Measurements from ENCODE around the gene SULT4A1.

SULT4A1 gene

GRCh38 chr22:43883012-43883661, 20.8 kb upstream of the SULT4A1 start:
- H4K20me1 ChIP-seq (ENCODE audit: insufficient read depth, low read length) = no peaks in the 10 kb centered on the region
- no peaks in the 10 kb centered on the region for H3K27me3 ChIP-seq (ENCODE audit: insufficient read depth, low read length)
- H2AFZ ChIP-seq (ENCODE audit: low read length) = no peak overlapping the region
- no peaks in the 10 kb centered on the region for H3K9me3 ChIP-seq (ENCODE audit: low read length)
- no peaks in the 10 kb centered on the region for H3K9me2 ChIP-seq (ENCODE audit: low read depth, low read length)
- no peak for TF ChIP-seq EZH2 (IDR thresholded peaks at IDR 0.05; ENCODE audit: borderline replicate concordance, low read length)
- peak; percentile 77 for TF ChIP-seq CTCF (IDR thresholded peaks at IDR 0.05; ENCODE audit: low read length)
- H3K4me2 ChIP-seq (ENCODE audit: low read length) = no peak overlapping the region
- H3K36me3 ChIP-seq (ENCODE audit: insufficient read depth, low read length) = no peaks in the 10 kb centered on the region
- no peak overlapping the region for H3K4me3 ChIP-seq (ENCODE audit: low read depth, low read length, poor library complexity, severe bottlenecking)
- no peaks in the 10 kb centered on the region for H3K79me2 ChIP-seq (ENCODE audit: insufficient read depth, low read length)
- no peak overlapping the region for H3K27ac ChIP-seq (ENCODE audit: low read depth, low read length, poor library complexity, severe bottlenecking)
- H3K9ac ChIP-seq (ENCODE audit: low read length) = no peak overlapping the region
- H3K4me1 ChIP-seq (ENCODE audit: insufficient read depth, low read length, severe bottlenecking) = no peaks in the 10 kb centered on the region
- no peaks in the 10 kb centered on the region for H3F3A ChIP-seq (ENCODE audit: insufficient read depth, low read length)

GRCh38 chr22:43882122-43882767, 19.9 kb upstream of the SULT4A1 start:
- no peaks in the 10 kb centered on the region for H3F3A ChIP-seq (ENCODE audit: insufficient read depth, low read length)
- H3K4me2 ChIP-seq (ENCODE audit: low read length) = no peak overlapping the region
- no peak for TF ChIP-seq CTCF (IDR thresholded peaks at IDR 0.05; ENCODE audit: low read length)

GRCh38 chr22:43881091-43882061, 19.1 kb upstream of the SULT4A1 start:
- no peak overlapping the region for H2AFZ ChIP-seq (ENCODE audit: low read length)
- H3K4me3 ChIP-seq (ENCODE audit: low read depth, low read length, poor library complexity, severe bottlenecking) = no peak overlapping the region
- no peaks in the 10 kb centered on the region for H3K36me3 ChIP-seq (ENCODE audit: insufficient read depth, low read length)
- H3K27ac ChIP-seq (ENCODE audit: low read depth, low read length, poor library complexity, severe bottlenecking) = no peak overlapping the region
- no peaks in the 10 kb centered on the region for H3K4me1 ChIP-seq (ENCODE audit: insufficient read depth, low read length, severe bottlenecking)
- no peak overlapping the region for H3K4me2 ChIP-seq (ENCODE audit: low read length)
- no peak overlapping the region for H3K9ac ChIP-seq (ENCODE audit: low read length)
- H3K9me2 ChIP-seq (ENCODE audit: low read depth, low read length) = no peaks in the 10 kb centered on the region
- H3K9me3 ChIP-seq (ENCODE audit: low read length) = no peaks in the 10 kb centered on the region
- H3K27me3 ChIP-seq (ENCODE audit: insufficient read depth, low read length) = no peaks in the 10 kb centered on the region
- H4K20me1 ChIP-seq (ENCODE audit: insufficient read depth, low read length) = no peaks in the 10 kb centered on the region
- no peaks in the 10 kb centered on the region for H3K79me2 ChIP-seq (ENCODE audit: insufficient read depth, low read length)
- no peaks in the 10 kb centered on the region for H3F3A ChIP-seq (ENCODE audit: insufficient read depth, low read length)
- no peak for TF ChIP-seq CTCF (IDR thresholded peaks at IDR 0.05; ENCODE audit: low read length)
- no peak for TF ChIP-seq EZH2 (IDR thresholded peaks at IDR 0.05; ENCODE audit: borderline replicate concordance, low read length)

More at GRCh38 chr22:43882122-43882767, 19.9 kb upstream of the SULT4A1 start:
- H3K9ac ChIP-seq (ENCODE audit: low read length) = no peak overlapping the region
- H4K20me1 ChIP-seq (ENCODE audit: insufficient read depth, low read length) = no peaks in the 10 kb centered on the region
- no peak overlapping the region for H2AFZ ChIP-seq (ENCODE audit: low read length)
- H3K9me3 ChIP-seq (ENCODE audit: low read length) = no peaks in the 10 kb centered on the region
- H3K27ac ChIP-seq (ENCODE audit: low read depth, low read length, poor library complexity, severe bottlenecking) = no peak overlapping the region
- H3K9me2 ChIP-seq (ENCODE audit: low read depth, low read length) = no peaks in the 10 kb centered on the region
- H3K36me3 ChIP-seq (ENCODE audit: insufficient read depth, low read length) = no peaks in the 10 kb centered on the region
- no peak overlapping the region for H3K4me3 ChIP-seq (ENCODE audit: low read depth, low read length, poor library complexity, severe bottlenecking)
- H3K27me3 ChIP-seq (ENCODE audit: insufficient read depth, low read length) = no peaks in the 10 kb centered on the region
- H3K79me2 ChIP-seq (ENCODE audit: insufficient read depth, low read length) = no peaks in the 10 kb centered on the region
- H3K4me1 ChIP-seq (ENCODE audit: insufficient read depth, low read length, severe bottlenecking) = no peaks in the 10 kb centered on the region
